Ectodermal cell (in vitro differentiated cells): Measurements from ENCODE around the gene P3H1.

Experiments used
- H3K27ac ChIP-seq: 2 replicates; pipeline ENCODE4 v1.7.0; 2013; ENCODE audit warnings: mild to moderate bottlenecking, low read depth, low read length; ENCODE audit not compliant: insufficient read depth, poor library complexity, severe bottlenecking
- H3K27me3 ChIP-seq: 2 replicates; pipeline ENCODE4 v1.7.0; 2013; ENCODE audit warnings: mild to moderate bottlenecking, low read length; ENCODE audit not compliant: insufficient read depth, control insufficient read depth, poor library complexity, severe bottlenecking
- H3K36me3 ChIP-seq: one replicate; pipeline ENCODE4 v1.7.0; 2013; ENCODE audit warnings: low read length; ENCODE audit not compliant: control insufficient read depth, insufficient read depth
- H3K4me1 ChIP-seq: one replicate; pipeline ENCODE4 v1.7.0; 2013; ENCODE audit warnings: low read length; ENCODE audit not compliant: control insufficient read depth, insufficient read depth
- H3K4me3 ChIP-seq: 2 replicates; pipeline ENCODE4 v1.7.0; 2013; ENCODE audit warnings: low read depth, low read length, control low read depth; ENCODE audit not compliant: insufficient read depth
- H3K9me3 ChIP-seq: 2 replicates; pipeline ENCODE4 v1.7.0; 2013; ENCODE audit warnings: mild to moderate bottlenecking, low read length, moderate library complexity; ENCODE audit not compliant: control insufficient read depth
- WGBS, 2 experiments: methylation state at CpG; one replicate each; pipeline ENCODE4 v1.1.7; 2013; ENCODE audit warnings: missing lambda C conversion rate in 2 of 2; 5-methylcytosine and 5-hydroxymethylcytosine counted together

The P3H1 gene

GRCh38 chr1:42738678-42739226, 28.1 kb downstream of the P3H1 start:
- no peak overlapping the region for H3K27ac ChIP-seq
- no peaks in the 10 kb centered on the region for H3K27me3 ChIP-seq
- H3K4me3 ChIP-seq, result no peak overlapping the region
- H3K9me3 ChIP-seq, result no peaks in the 10 kb centered on the region
- peaks cover 33% of the 10 kb centered on the region for H3K4me1 ChIP-seq
- H3K36me3 ChIP-seq, result no peaks in the 10 kb centered on the region
- 86 to 91% methylated on average over 8 of the region's 8 CpGs for WGBS, 2 experiments

GRCh38 chr1:42737986-42738677, 28.7 kb downstream of the P3H1 start:
- no peaks in the 10 kb centered on the region for H3K9me3 ChIP-seq
- H3K36me3 ChIP-seq, result no peaks in the 10 kb centered on the region
- WGBS, 2 experiments, result 91 to 93% methylated on average over 21 of the region's 21 CpGs
- no peaks in the 10 kb centered on the region for H3K27me3 ChIP-seq
- no peak overlapping the region for H3K27ac ChIP-seq
- H3K4me3 ChIP-seq, result no peak overlapping the region
- H3K4me1 ChIP-seq, result peaks cover 33% of the 10 kb centered on the region

- Histone ChIP-seq H3K9me3 (no peaks in the 10 kb centered on the region), H3K36me3 (no peaks in the 10 kb centered on the region), H3K27me3 (no peaks in the 10 kb centered on the region), H3K27ac (no peak overlapping the region), H3K4me1 (peaks cover 33% of the 10 kb centered on the region), H3K4me3 (no peak overlapping the region)
- 91% methylated on average over 5 of the region's 5 CpGs for WGBS, 2 experiments
Measured at GRCh38 chr1:42737257-42737656, 29.6 kb downstream of the P3H1 start.

GRCh38 chr1:42736571-42737200, 30.1 kb downstream of the P3H1 start:
- no peaks in the 10 kb centered on the region for H3K9me3 ChIP-seq
- 84% methylated on average over 8 of the region's 8 CpGs for WGBS, 2 experiments
- H3K27ac ChIP-seq, result no peak overlapping the region
- no peaks in the 10 kb centered on the region for H3K27me3 ChIP-seq
- peaks cover 28% of the 10 kb centered on the region for H3K4me1 ChIP-seq
- H3K4me3 ChIP-seq, result no peak overlapping the region
- H3K36me3 ChIP-seq, result no peaks in the 10 kb centered on the region

- Histone ChIP-seq H3K4me1 (peaks cover 23% of the 10 kb centered on the region), H3K27ac (no peak overlapping the region), H3K4me3 (no peak overlapping the region), H3K27me3 (no peaks in the 10 kb centered on the region), H3K36me3 (no peaks in the 10 kb centered on the region), H3K9me3 (no peaks in the 10 kb centered on the region)
- WGBS, 2 experiments, result 73 to 81% methylated on average over 4 of the region's 4 CpGs
Measured at GRCh38 chr1:42736152-42736551, 30.7 kb downstream of the P3H1 start.

- H3K9me3 ChIP-seq, result no peaks in the 10 kb centered on the region
- H3K27me3 ChIP-seq, result no peaks in the 10 kb centered on the region
- peaks cover 18% of the 10 kb centered on the region for H3K4me1 ChIP-seq
- no peak overlapping the region for H3K27ac ChIP-seq
- H3K36me3 ChIP-seq, result no peaks in the 10 kb centered on the region
- WGBS, 2 experiments, result 93% methylated on average over 14 of the region's 14 CpGs
- no peak overlapping the region for H3K4me3 ChIP-seq
Measured at GRCh38 chr1:42735477-42736105, 31.2 kb downstream of the P3H1 start.

- Histone ChIP-seq H3K27ac (no peak overlapping the region), H3K9me3 (no peaks in the 10 kb centered on the region), H3K27me3 (no peaks in the 10 kb centered on the region), H3K4me3 (no peak overlapping the region), H3K4me1 (peaks cover 14% of the 10 kb centered on the region), H3K36me3 (no peaks in the 10 kb centered on the region)
- WGBS, 2 experiments, result 91 to 94% methylated on average over 11 of the region's 11 CpGs
Measured at GRCh38 chr1:42735056-42735455, 31.8 kb downstream of the P3H1 start.

GRCh38 chr1:42734201-42735035, 32.4 kb downstream of the P3H1 start:
- no peaks in the 10 kb centered on the region for H3K36me3 ChIP-seq
- no peak overlapping the region for H3K4me3 ChIP-seq
- no peak overlapping the region for H3K27ac ChIP-seq
- no peaks in the 10 kb centered on the region for H3K9me3 ChIP-seq
- no peaks in the 10 kb centered on the region for H3K27me3 ChIP-seq
- 88 to 91% methylated on average over 7 of the region's 7 CpGs for whole genome bisulfite sequencing, 2 experiments
- H3K4me1 ChIP-seq, result peaks cover 8% of the 10 kb centered on the region

GRCh38 chr1:42733415-42734200, 33.2 kb downstream of the P3H1 start:
- WGBS, 2 experiments, result 92 to 94% methylated on average over 12 of the region's 12 CpGs
- Histone ChIP-seq H3K36me3 (no peaks in the 10 kb centered on the region), H3K9me3 (no peaks in the 10 kb centered on the region), H3K4me1 (no peaks in the 10 kb centered on the region), H3K27me3 (no peaks in the 10 kb centered on the region), H3K27ac (no peak overlapping the region), H3K4me3 (no peak overlapping the region)
